ENCODE measurements around the gene FBXL3.
"Not testable (repeated sequence)": the region's sequence is repeated elsewhere in the genome, so short reads cannot be mapped to it uniquely, and the experiment has no call there.

- not testable (repeated sequence) for TF ChIP-seq CTCF (IDR thresholded peaks at IDR 0.05; ENCODE audit: low read depth, low read length); POLR2A (IDR thresholded peaks at IDR 0.05; ENCODE audit: extremely low read depth, insufficient read length); MYC (IDR thresholded peaks at IDR 0.05; ENCODE audit: low read depth, low read length)
Measured at GRCh38 chr13:77009719-77010118, 17.2 kb downstream of the FBXL3 start.

Data from NB4 (cell line).